Activated naive CD8-positive, alpha-beta T cell treated with anti-CD3 and anti-CD28 coated beads, Interleukin-2, amount 10 ng/mL, durations not matched to agents 7 days and 5 days (primary cell): Measurements from ENCODE around the gene CXCL12. TPM values are rescaled to one million over a fixed set of nuclear protein-coding genes. Genes with fewer than 3 reads are reported as not detected.
A peak's percentile ranks its signal among the peaks of the same experiment; 100 is the strongest.

Source experiments
- ATAC-seq: fragments of 150-1000 bp; cut with Tn5 transposase; one replicate; pipeline ENCODE4 v1.10.0; 2021; ENCODE audit warnings: low read depth, moderate library complexity
- POLR2A ChIA-PET: fragments of 350-600 bp; sonication (Branson Sonifier 250); formaldehyde crosslinking; loops from one replicate; lab custom pipeline; 2021; ENCODE audit warnings: antibody characterized with exemption; lab: Charles Lee
- DNase-seq: peaks from one replicate; pipeline ENCODE4 v3.0.0; 2021
- H3K27ac Mint-ChIP-seq: one replicate; pipeline ENCODE4 v1.8.0; 2022; ENCODE audit warnings: mild to moderate bottlenecking, mixed read lengths
- H3K27me3 Mint-ChIP-seq: one replicate; pipeline ENCODE4 v1.8.0; 2022; ENCODE audit warnings: mild to moderate bottlenecking, moderate library complexity, mixed read lengths
- H3K36me3 Mint-ChIP-seq: one replicate; pipeline ENCODE4 v1.8.0; 2021; ENCODE audit warnings: mild to moderate bottlenecking, mixed read lengths
- H3K4me1 Mint-ChIP-seq: one replicate; pipeline ENCODE4 v1.8.0; 2021; ENCODE audit warnings: mixed read lengths
- H3K4me3 Mint-ChIP-seq: one replicate; pipeline ENCODE4 v1.8.0; 2022; ENCODE audit warnings: mild to moderate bottlenecking, moderate library complexity, mixed read lengths
- H3K9me3 Mint-ChIP-seq: one replicate; pipeline ENCODE4 v1.8.0; 2021; ENCODE audit warnings: mixed read lengths
- total RNA-seq, 2 experiments: library from RNA; stranded (reverse); gene quantifications; one replicate each; pipeline ENCODE4 v1.2.3, GENCODE V29; 2021

Gene CXCL12
- total RNA-seq, 2 experiments from 2014 or later, result not detected

DNA sequence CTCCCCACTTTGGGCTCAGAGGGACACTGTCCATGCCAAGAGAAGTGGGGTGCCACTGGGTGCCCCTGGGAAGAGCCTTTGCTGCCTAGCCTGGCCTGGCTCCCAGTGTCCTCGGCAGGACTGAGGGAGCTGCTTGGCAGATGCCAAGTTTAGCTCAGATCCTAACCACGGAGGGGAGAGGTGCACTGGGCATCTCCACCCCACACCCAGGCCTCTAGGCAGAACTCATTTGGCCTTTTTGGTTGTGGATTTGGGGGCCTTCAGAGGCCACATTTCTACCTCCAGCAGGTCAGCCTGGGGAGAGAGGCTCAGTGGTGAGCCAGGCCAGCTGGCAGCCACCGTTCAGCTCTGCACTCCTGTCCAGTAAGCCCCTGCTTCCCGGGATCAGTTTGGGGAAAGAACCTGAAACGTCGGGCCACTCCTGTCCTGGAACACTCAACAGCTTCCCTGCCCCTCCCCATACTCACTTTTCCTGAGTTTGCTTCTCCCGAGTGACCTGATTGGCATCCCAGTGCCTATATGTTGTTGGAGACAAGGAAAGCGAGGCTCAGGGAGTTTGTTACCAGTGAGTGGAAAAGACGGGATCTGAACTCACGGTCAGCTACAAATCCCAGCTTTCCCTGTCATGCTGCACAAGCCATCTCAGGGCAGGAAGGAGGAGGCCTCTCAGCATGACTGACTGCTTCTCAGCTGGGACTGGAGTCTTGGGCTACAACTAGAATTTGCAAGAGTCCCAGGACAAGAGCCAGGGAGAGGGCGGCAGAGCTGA is 11.2 kb upstream of the CXCL12 start:
- POLR2A ChIA-PET, result no interaction called here
- Mint-ChIP-seq H3K4me1 (no peaks in the 10 kb centered on the region), H3K4me3 (no peak overlapping the region), H3K27ac (no peak overlapping the region), H3K27me3 (peaks cover 19% of the 10 kb centered on the region), H3K36me3 (no peaks in the 10 kb centered on the region), H3K9me3 (no peaks in the 10 kb centered on the region)
- no peak for DNase-seq
- no peak for ATAC-seq

DNA sequence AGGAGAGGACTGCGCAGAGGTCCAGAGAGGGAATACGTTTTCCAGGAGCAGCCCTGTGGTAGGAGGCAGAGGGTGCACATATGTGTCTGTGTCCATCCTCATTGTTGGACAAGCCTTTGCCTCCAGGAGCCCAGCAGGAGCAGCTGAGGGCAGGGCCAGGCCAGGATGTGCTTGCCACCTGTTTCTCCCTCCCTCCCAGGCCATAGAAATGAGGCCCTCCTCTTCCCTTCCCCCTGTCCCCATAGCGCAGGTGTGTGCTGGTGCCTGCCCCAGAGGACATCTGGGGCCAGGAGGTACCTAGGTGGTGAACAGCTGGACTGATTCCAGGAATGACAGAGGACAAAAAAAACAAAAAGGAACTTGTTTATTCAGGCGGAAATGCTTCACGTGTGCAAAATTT is 10.5 kb upstream of the CXCL12 start:
- Mint-ChIP-seq H3K9me3 (no peaks in the 10 kb centered on the region), H3K4me3 (no peak overlapping the region), H3K27me3 (peaks cover 16% of the 10 kb centered on the region), H3K36me3 (no peaks in the 10 kb centered on the region), H3K4me1 (no peaks in the 10 kb centered on the region), H3K27ac (no peak overlapping the region)
- POLR2A ChIA-PET, result no interaction called here
- DNase-seq (no peak), ATAC-seq (no peak)

DNA sequence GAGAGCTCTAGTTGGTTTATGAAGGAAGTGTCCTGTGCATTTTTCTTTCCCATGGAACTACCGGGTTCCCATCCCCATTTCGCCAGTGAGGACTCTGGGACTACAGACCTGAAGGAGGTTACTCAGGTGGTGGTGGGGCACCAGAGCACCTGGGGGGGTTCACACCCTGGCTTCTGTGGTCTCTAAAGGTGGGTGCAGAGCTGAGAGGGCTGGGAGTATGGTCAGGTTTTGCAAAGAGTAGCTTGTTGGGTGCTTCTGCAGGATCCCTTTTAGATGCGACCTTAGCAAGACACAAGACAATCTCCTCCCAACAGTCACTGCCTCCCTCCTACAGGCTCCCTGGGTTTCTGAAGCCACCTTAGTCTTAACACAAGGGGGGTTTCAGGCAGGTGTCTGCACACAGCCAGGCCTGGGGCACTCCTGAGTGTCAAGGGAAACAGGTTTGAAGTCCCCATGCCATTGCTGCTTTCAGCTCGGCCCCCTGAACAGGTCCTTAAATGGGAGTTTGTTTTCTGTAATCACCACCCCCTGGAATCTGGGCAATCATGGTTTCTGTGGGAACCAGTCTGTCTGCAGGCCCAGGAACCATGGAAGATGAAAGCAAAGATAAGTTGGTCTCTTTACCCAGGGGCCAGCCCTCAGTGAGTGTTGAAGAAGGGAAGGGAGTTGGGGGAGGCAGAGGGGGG is 9.9 kb upstream of the CXCL12 start:
- H3K4me3 Mint-ChIP-seq, result no peak overlapping the region
- POLR2A ChIA-PET, result no interaction called here
- DNase-seq (no peak), ATAC-seq (no peak)
- H3K27me3 Mint-ChIP-seq, result peaks cover 16% of the 10 kb centered on the region
- no peak overlapping the region for H3K27ac Mint-ChIP-seq
- no peaks in the 10 kb centered on the region for H3K4me1 Mint-ChIP-seq
- H3K36me3 Mint-ChIP-seq, result no peaks in the 10 kb centered on the region
- H3K9me3 Mint-ChIP-seq, result no peaks in the 10 kb centered on the region

DNA sequence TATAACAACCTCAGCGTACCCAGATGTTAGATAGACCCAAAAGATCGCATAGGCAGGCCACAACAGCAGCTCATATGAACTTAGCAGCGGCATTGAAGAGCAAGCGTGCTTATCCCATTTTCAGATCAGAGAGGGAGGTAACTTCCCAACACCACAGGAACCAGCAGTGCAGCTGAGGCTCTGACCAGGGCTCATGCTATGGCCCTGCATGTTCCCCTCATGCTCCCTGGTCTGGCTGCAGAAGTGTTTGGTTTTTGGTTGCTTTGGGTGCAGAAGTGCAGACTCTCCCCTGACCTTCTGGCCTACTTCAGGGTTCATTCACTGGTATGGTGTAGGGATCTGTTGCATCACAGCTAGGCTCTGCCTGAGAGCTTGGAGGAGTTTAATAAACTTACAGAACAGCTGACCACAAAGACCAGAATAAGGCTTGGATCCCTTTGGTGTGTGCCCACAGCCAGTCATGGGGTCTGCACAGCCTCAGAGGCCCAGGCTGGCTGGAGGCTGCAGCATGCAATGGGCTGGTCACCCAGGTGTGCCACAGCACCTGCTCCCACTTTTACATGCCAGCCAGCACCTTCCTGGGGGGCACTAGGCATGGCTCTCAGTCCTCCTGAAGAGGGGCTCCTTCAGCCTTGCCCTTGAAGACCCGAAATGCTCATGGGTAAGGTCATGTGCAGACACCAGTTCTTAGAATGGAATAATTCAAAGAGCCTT is 9.1 kb upstream of the CXCL12 start:
- Mint-ChIP-seq H3K4me3 (no peak overlapping the region), H3K9me3 (no peaks in the 10 kb centered on the region), H3K36me3 (no peaks in the 10 kb centered on the region), H3K27me3 (peaks cover 16% of the 10 kb centered on the region), H3K27ac (no peak overlapping the region), H3K4me1 (no peaks in the 10 kb centered on the region)
- POLR2A ChIA-PET, result no interaction called here
- DNase-seq (no peak), ATAC-seq (no peak)

DNA sequence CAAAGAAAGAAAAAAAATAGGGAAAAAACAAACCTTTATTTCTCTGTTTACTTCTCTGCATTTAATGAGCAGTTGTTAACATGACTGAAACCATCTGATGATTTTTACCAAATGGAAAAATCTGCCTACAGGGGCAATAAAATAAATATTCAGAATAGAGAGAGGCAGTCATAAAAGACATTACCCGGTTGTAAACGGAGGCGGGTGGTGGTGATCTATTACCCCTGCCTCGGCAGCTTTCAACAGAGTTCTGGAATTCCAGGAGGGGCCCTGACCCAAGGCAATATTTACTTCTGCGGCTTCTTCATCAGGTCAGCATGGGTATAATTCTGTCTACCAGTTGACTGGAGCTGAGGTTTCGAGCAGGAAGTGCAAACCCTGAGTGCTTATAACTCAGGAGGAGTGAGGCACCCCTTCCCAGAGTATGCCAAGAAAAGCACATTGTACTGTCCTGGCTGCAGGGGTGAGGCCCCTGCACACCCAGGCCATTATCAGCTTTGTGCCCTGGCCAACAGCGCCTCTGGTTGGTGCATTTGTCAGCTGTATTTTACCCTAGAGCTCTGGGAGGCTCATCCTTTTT is 8.2 kb upstream of the CXCL12 start:
- POLR2A ChIA-PET, result no interaction called here
- ATAC-seq, result no peak
- Mint-ChIP-seq H3K27ac (no peak overlapping the region), H3K27me3 (peaks cover 16% of the 10 kb centered on the region), H3K4me3 (no peak overlapping the region), H3K9me3 (no peaks in the 10 kb centered on the region), H3K4me1 (no peaks in the 10 kb centered on the region), H3K36me3 (no peaks in the 10 kb centered on the region)
- no peak for DNase-seq

DNA sequence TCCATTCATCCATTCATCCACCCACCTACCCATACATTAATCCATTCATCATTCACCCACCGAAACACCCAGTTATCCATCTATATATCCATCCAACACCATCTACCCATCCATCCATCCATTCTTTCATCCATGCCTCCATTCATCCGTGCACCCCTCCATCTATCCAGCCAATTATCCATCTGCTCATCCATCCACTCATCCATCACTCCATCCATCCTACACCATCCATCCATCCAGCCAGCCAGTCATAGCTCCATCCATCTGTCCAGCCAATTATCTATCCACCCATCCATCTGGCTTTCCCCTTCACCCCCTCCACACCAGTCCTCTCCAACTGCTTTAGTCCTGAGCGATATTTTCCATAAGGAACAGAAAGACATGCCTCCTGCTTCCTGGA is 7.5 kb upstream of the CXCL12 start:
- Mint-ChIP-seq H3K4me3 (no peak overlapping the region), H3K36me3 (no peaks in the 10 kb centered on the region), H3K27ac (no peak overlapping the region), H3K27me3 (peaks cover 18% of the 10 kb centered on the region), H3K9me3 (no peaks in the 10 kb centered on the region), H3K4me1 (no peaks in the 10 kb centered on the region)
- POLR2A ChIA-PET, result no interaction called here
- ATAC-seq (no peak), DNase-seq (no peak)

DNA sequence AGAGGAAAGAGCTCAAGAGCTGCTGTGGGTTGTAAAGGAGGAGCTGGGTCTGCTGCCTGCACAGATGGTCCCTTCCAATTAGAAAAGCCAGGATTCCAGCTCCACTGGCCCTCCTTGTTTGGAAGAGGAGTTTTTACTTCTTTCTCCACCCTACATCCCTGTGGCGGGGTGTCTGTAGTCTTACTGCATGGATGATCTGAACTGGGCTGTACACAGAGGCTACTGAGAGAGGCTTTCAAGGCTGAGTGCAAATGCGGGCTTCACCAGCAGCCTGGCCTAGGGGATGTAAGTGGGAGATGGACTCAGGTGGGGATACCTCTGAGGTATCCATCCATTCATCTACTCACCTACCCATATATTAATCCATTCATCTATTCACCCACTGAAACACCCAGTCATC is 7.1 kb upstream of the CXCL12 start:
- peaks cover 16% of the 10 kb centered on the region for H3K27me3 Mint-ChIP-seq

DNA sequence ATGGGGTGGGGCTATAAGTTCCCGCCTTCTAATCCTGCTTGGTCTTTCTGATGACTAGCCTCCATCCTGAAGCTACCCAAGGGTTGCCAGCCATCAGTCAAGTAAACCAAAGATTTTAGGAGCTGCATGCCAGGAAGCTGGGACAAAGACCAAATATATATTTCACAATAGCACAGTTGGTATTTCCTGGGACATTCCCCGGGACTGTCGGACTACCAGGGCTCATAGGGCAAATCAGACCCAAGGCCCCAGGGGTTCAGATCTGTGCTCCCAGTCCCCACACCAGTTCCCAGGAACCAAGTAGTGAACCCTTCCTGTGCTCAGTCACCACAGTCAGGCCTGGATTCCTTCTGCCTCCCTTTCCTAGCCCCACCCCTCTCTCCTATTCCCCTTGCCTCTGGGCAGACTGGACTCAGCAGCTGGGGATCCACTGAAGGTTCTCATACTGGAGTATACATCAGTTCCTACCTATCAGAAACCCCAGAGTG is 5.7 kb upstream of the CXCL12 start:
- Mint-ChIP-seq H3K27ac (no peak overlapping the region), H3K9me3 (no peaks in the 10 kb centered on the region), H3K36me3 (no peaks in the 10 kb centered on the region), H3K27me3 (peaks cover 19% of the 10 kb centered on the region), H3K4me3 (no peak overlapping the region), H3K4me1 (no peaks in the 10 kb centered on the region)
- no peak for ATAC-seq
- POLR2A ChIA-PET, result no interaction called here
- no peak for DNase-seq

More for the DNA sequence above, 7.1 kb upstream of the CXCL12 start:
- ATAC-seq, result no peak
- Mint-ChIP-seq H3K27ac (no peak overlapping the region), H3K36me3 (no peaks in the 10 kb centered on the region), H3K4me3 (no peak overlapping the region), H3K9me3 (no peaks in the 10 kb centered on the region), H3K4me1 (no peaks in the 10 kb centered on the region)
- DNase-seq, result no peak
- POLR2A ChIA-PET, result no interaction called here

DNA sequence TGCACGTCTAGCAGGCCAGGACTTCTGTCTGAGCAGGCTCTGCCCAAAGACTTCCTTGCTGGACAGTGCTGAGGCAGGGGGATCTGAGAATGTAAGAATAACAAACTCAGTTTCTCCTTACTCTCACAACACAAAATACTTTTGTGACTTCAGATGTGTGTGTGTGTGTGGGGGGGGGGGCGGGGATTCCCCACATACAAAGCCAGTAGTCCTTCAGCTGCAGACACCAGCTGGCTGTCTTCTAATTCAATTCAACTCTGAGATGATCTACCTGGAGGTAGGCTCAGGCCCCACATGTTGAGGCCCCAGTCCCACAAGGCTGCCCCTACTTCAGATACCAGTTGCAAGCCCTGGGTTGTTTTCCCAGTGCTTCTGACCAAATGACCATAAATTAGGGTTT is 4.7 kb upstream of the CXCL12 start:
- Mint-ChIP-seq H3K27me3 (peaks cover 23% of the 10 kb centered on the region), H3K4me1 (no peaks in the 10 kb centered on the region), H3K36me3 (no peaks in the 10 kb centered on the region), H3K27ac (no peak overlapping the region), H3K4me3 (no peak overlapping the region), H3K9me3 (no peaks in the 10 kb centered on the region)
- POLR2A ChIA-PET, result no interaction called here
- no peak for ATAC-seq
- DNase-seq, result no peak

DNA sequence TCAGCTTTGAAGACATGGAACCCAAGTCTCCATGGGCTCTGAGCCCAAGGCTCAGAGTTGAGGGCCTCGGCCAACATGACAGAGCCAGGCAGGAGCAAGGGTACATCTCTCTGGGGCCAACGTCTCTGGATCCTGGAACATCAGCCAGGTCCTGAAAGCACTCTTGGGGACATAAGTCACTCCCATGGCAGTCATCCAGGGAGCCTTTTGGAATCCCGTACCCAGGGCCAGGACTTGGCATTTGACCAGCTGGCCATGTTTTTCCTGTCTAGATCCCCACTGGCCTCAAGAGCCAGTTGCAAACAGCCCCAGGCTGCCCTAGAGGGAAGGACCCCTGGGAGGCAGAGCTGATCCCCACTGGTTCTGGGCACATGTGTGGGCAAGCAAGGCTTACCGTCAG is 4.3 kb upstream of the CXCL12 start:
- Mint-ChIP-seq H3K36me3 (no peaks in the 10 kb centered on the region), H3K27me3 (peaks cover 23% of the 10 kb centered on the region), H3K9me3 (no peaks in the 10 kb centered on the region), H3K27ac (no peak overlapping the region), H3K4me3 (no peak overlapping the region), H3K4me1 (no peaks in the 10 kb centered on the region)
- POLR2A ChIA-PET, result no interaction called here
- ATAC-seq (no peak), DNase-seq (no peak)

DNA sequence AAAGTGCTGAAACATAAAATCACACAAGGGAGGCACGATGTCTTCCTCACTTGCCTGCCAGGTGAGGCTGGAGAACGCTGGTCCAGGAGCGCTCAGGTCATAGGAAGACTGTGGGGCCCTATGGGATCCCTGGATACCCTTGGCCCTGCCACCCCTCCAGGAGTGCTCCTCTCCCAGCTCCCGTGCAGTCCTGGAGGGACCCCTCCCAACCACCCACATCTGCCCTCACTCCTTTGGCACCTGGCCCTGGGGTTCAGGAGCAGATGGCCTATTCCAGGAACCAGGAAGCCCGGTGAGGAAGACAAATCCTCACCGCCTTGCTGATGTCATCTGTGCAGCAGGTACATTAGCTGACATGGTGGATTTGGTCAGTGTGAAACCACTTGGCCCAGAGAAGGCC is 3.7 kb upstream of the CXCL12 start:
- Mint-ChIP-seq H3K36me3 (no peaks in the 10 kb centered on the region), H3K27me3 (peaks cover 27% of the 10 kb centered on the region), H3K27ac (no peak overlapping the region), H3K4me3 (no peak overlapping the region), H3K4me1 (no peaks in the 10 kb centered on the region), H3K9me3 (no peaks in the 10 kb centered on the region)
- no peak for ATAC-seq
- DNase-seq, result no peak
- POLR2A ChIA-PET, result no interaction called here

DNA sequence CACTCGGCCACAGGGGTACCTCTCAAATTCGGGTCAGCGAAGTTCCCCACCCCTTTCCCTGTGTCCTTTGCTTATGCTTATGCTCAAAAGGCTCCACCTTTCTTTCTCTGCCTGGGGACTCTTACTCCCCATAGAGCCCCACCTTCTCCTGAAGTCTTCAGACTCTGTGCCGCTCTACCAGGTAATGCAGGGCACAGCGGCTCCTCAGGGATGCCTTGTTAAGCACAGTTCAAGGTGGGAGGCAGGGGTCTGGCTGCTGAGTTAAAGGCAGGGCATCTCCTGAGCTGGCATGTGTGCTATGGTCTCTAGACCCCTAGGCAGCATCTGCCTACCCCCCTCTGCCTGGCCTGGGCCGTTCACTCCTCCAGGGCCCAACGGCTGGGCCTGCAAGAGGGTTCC is 3.0 kb upstream of the CXCL12 start:
- H3K4me1 Mint-ChIP-seq, result no peaks in the 10 kb centered on the region
- ATAC-seq, result no peak
- no peak for DNase-seq
- H3K9me3 Mint-ChIP-seq, result no peaks in the 10 kb centered on the region
- peaks cover 33% of the 10 kb centered on the region for H3K27me3 Mint-ChIP-seq
- H3K36me3 Mint-ChIP-seq, result no peaks in the 10 kb centered on the region
- POLR2A ChIA-PET, result no interaction called here
- H3K27ac Mint-ChIP-seq, result no peak overlapping the region
- H3K4me3 Mint-ChIP-seq, result no peak overlapping the region

DNA sequence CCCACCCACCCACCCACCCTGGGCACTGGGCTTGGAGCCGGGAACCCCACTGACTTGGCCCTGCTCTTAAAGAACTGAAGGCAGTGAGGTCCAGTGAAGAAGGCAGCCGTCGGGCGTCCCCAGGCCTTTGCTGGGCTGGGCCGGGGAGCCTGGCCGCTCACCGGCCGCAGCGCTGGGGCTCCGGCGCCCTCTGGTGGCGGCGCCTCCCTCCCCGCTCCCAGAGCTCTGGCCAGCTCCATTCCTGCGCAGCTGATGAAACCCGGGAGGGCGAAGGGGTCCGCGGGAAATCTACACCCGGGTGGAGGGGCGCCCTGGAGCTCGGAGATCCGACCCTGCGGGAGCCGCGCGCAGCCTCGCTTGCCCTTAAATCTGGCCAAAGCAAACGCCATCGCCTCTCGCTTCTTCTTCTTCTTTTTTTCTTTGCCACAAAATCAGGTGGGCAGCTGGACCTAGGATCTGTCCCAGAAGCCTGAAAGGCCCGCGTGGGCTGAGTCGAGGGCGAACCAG is 1.7 kb upstream of the CXCL12 start:
- DNase-seq (peak; percentile 66), ATAC-seq (peak; percentile 72)
- H3K27ac Mint-ChIP-seq, result no peak overlapping the region
- H3K4me1 Mint-ChIP-seq, result no peaks in the 10 kb centered on the region
- H3K9me3 Mint-ChIP-seq, result no peaks in the 10 kb centered on the region
- H3K36me3 Mint-ChIP-seq, result no peaks in the 10 kb centered on the region
- H3K27me3 Mint-ChIP-seq, result peaks cover 34% of the 10 kb centered on the region
- H3K4me3 Mint-ChIP-seq, result no peak overlapping the region
- POLR2A ChIA-PET, result no interaction called here
